Neural cell (in vitro differentiated cells): ENCODE results near the gene NLRC3. TPM values are rescaled to one million over a fixed set of nuclear protein-coding genes. Genes with fewer than 3 reads are reported as not detected.

Source experiments
- H2AFZ ChIP-seq: fragments of 200-600, 300-800 bp; sonication (generic), shearing (Covaris generic); 2 replicates; pipeline ENCODE4 v1.6.0; 2014; ENCODE audit warnings: low read depth, mild to moderate bottlenecking, antibody characterized with exemption, low read length, moderate library complexity
- H3F3A ChIP-seq: fragments of 200-600 bp; shearing (Covaris generic); 2 replicates; pipeline ENCODE4 v1.6.1; 2016; ENCODE audit warnings: mild to moderate bottlenecking, moderate library complexity, mixed read lengths, antibody characterized with exemption, low read length; ENCODE audit not compliant: insufficient read depth, poor library complexity, severe bottlenecking
- H3K27ac ChIP-seq: fragments of 200-600, 300-800 bp; sonication (generic), shearing (Covaris generic); 2 replicates; pipeline ENCODE4 v1.5.1; 2014; ENCODE audit warnings: mild to moderate bottlenecking, low read length, moderate library complexity
- H3K27me3 ChIP-seq: fragments of 300-800, 200-600 bp; sonication (generic), shearing (Covaris generic); 2 replicates; pipeline ENCODE4 v1.6.0; 2014; ENCODE audit warnings: mild to moderate bottlenecking, low read depth, low read length, moderate library complexity; ENCODE audit not compliant: insufficient read depth
- H3K36me3 ChIP-seq: fragments of 300-800, 200-600 bp; sonication (generic), shearing (Covaris generic); 2 replicates; pipeline ENCODE4 v1.5.1; 2014; ENCODE audit warnings: mild to moderate bottlenecking, antibody characterized with exemption, low read length, moderate library complexity; ENCODE audit not compliant: insufficient read depth
- H3K4me2 ChIP-seq: fragments of 300-800, 200-600 bp; sonication (generic), shearing (Covaris generic); 2 replicates; pipeline ENCODE4 v1.6.0; 2014; ENCODE audit warnings: mild to moderate bottlenecking, low read length
- H3K4me3 ChIP-seq: fragments of 300-800, 200-600 bp; sonication (generic), shearing (Covaris generic); 2 replicates; pipeline ENCODE4 v1.5.1; 2014; ENCODE audit warnings: mild to moderate bottlenecking, low read length, moderate library complexity
- H3K79me2 ChIP-seq: fragments of 200-600 bp; shearing (Covaris generic); replicated peaks from 2 replicates; pipeline ENCODE4 v1.6.0; 2014; ENCODE audit warnings: mild to moderate bottlenecking, low read length, moderate library complexity; ENCODE audit not compliant: insufficient read depth
- H3K9ac ChIP-seq: fragments of 300-800, 200-600 bp; sonication (generic), shearing (Covaris generic); 2 replicates; pipeline ENCODE4 v1.6.1; 2016; ENCODE audit warnings: mild to moderate bottlenecking, low read length, mixed read lengths
- H3K9me2 ChIP-seq: fragments of 200-600 bp; shearing (Covaris generic); 2 replicates; pipeline ENCODE4 v1.6.1; 2016; ENCODE audit warnings: mild to moderate bottlenecking, low read length, mixed read lengths; ENCODE audit not compliant: insufficient read depth
- H3K9me3 ChIP-seq: fragments of 200-600, 300-800 bp; sonication (generic), shearing (Covaris generic); 2 replicates; pipeline ENCODE4 v1.6.1; 2016; ENCODE audit warnings: mild to moderate bottlenecking, mixed run types, low read length, moderate library complexity, mixed read lengths
- H4K20me1 ChIP-seq: fragments of 200-600 bp; shearing (Covaris generic); 2 replicates; pipeline ENCODE4 v1.6.1; 2016; ENCODE audit warnings: mild to moderate bottlenecking, mixed run types; ENCODE audit not compliant: insufficient read depth
- EP300 ChIP-seq: fragments of 450-650 bp; conservative IDR thresholded peaks from 2 replicates; pipeline ENCODE4 v1.6.1; 2014; ENCODE audit warnings: antibody characterized with exemption, mild to moderate bottlenecking, moderate library complexity; ENCODE audit not compliant: poor library complexity, severe bottlenecking
- EZH2 ChIP-seq: fragments of 200-600, 300-800 bp; shearing (Covaris generic), sonication (generic); IDR thresholded peaks from 2 replicates; pipeline ENCODE4 v1.6.1; 2014; ENCODE audit warnings: antibody characterized with exemption, low read length, borderline replicate concordance, mild to moderate bottlenecking; ENCODE audit not compliant: insufficient read depth, poor library complexity, severe bottlenecking
- POLR2AphosphoS5 ChIP-seq: IDR thresholded peaks from 2 replicates; pipeline ENCODE4 v1.6.1; 2012
- RAD21 ChIP-seq: fragments of 450-650 bp; conservative IDR thresholded peaks from 2 replicates; pipeline ENCODE4 v1.6.1; 2014; ENCODE audit warnings: antibody characterized with exemption, mild to moderate bottlenecking, moderate library complexity
- REST ChIP-seq: IDR thresholded peaks from 2 replicates; pipeline ENCODE4 v1.6.1; 2012; ENCODE audit warnings: borderline replicate concordance
- SMC3 ChIP-seq: fragments of 450-650 bp; conservative IDR thresholded peaks from 2 replicates; pipeline ENCODE4 v1.6.1; 2014; ENCODE audit warnings: antibody characterized with exemption, mild to moderate bottlenecking, moderate library complexity; ENCODE audit not compliant: poor library complexity
- TAF1 ChIP-seq: IDR thresholded peaks from 2 replicates; pipeline ENCODE4 v1.6.1; 2012; ENCODE audit warnings: low read depth
- polyA plus RNA-seq: library from polyadenylated mRNA; depleted of rRNA; stranded (reverse); fragments of >200 nt; gene quantifications from 2 replicates; pipeline ENCODE4 v1.2.3, GENCODE V29; 2014
- TF ChIP-seq, protein P1 (sequence below): fragments of 450-650 bp; IDR thresholded peaks from 2 replicates; pipeline ENCODE4 v1.5.1; 2014; ENCODE audit warnings: antibody characterized with exemption, mild to moderate bottlenecking, moderate library complexity; ENCODE audit not compliant: poor library complexity, severe bottlenecking

The NLRC3 gene
- polyA plus RNA-seq, 1 donor from 2014 or later = 0.57 TPM

- H3K36me3 ChIP-seq = no peaks in the 10 kb centered on the region
- no peak overlapping the region for H3K4me3 ChIP-seq
- H3K9me3 ChIP-seq = no peaks in the 10 kb centered on the region
- no peaks in the 10 kb centered on the region for H3K79me2 ChIP-seq
- H3K27me3 ChIP-seq = no peaks in the 10 kb centered on the region
- no peaks in the 10 kb centered on the region for H4K20me1 ChIP-seq
- TF ChIP-seq RAD21 = no peak
- TF ChIP-seq TAF1 = no peak
- no peak for TF ChIP-seq POLR2AphosphoS5
- TF ChIP-seq REST = no peak
- TF ChIP-seq SMC3 = no peak
- no peak overlapping the region for H3K27ac ChIP-seq
- no peak overlapping the region for H3K9ac ChIP-seq
- H2AFZ ChIP-seq = no peak overlapping the region
- H3F3A ChIP-seq = no peaks in the 10 kb centered on the region
- no peak overlapping the region for H3K4me2 ChIP-seq
- no peaks in the 10 kb centered on the region for H3K9me2 ChIP-seq
Measured at GRCh38 chr16:3548445-3548844, 28.8 kb downstream of the NLRC3 start.

DNA sequence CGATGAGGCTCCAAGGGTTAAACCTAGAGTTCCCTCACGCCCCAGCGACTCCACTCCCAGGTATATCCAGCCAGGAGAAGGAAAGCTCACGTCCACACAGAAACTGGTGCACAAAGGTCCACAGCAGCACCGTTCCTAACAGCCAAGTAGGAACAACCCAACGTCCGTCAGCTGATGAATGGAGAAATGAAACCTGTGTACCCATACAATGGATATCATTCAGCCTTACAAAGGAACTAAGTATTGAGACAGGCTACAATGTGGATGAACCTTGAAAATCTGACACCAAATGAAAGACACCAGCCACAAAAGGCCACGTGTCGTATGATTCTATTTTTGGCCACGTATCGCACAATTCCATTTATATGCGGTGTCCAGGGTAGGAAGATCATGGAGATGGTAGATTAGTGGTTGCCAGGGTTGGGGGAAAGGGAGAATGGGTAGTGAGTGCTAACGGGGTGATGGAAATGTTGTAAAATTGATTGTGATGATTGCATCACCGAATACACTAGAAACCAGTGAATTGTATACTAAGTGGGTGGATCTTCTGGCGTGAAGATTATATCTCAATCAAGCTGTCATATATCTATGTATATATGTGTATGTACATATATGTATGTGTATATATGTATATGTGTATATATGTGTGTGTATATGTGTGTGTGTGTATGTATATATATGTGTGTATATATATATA lies 30.1 kb downstream of the NLRC3 start:
- no peak for TF ChIP-seq RAD21
- TF ChIP-seq EP300 = no peak
- no peak for TF ChIP-seq POLR2AphosphoS5
- TF ChIP-seq, protein P1, sequence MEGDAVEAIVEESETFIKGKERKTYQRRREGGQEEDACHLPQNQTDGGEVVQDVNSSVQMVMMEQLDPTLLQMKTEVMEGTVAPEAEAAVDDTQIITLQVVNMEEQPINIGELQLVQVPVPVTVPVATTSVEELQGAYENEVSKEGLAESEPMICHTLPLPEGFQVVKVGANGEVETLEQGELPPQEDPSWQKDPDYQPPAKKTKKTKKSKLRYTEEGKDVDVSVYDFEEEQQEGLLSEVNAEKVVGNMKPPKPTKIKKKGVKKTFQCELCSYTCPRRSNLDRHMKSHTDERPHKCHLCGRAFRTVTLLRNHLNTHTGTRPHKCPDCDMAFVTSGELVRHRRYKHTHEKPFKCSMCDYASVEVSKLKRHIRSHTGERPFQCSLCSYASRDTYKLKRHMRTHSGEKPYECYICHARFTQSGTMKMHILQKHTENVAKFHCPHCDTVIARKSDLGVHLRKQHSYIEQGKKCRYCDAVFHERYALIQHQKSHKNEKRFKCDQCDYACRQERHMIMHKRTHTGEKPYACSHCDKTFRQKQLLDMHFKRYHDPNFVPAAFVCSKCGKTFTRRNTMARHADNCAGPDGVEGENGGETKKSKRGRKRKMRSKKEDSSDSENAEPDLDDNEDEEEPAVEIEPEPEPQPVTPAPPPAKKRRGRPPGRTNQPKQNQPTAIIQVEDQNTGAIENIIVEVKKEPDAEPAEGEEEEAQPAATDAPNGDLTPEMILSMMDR = no peak
- TF ChIP-seq EZH2 = no peak
- no peak for TF ChIP-seq REST
- TF ChIP-seq TAF1 = no peak
- Histone ChIP-seq H3K9me3 (no peaks in the 10 kb centered on the region), H3K4me3 (no peak overlapping the region), H3F3A (no peaks in the 10 kb centered on the region), H3K4me2 (no peak overlapping the region), H3K27ac (no peak overlapping the region), H3K36me3 (no peaks in the 10 kb centered on the region), H4K20me1 (no peaks in the 10 kb centered on the region), H3K9me2 (no peaks in the 10 kb centered on the region), H3K27me3 (no peaks in the 10 kb centered on the region), H3K9ac (no peak overlapping the region), H3K79me2 (no peaks in the 10 kb centered on the region), H2AFZ (no peak overlapping the region)
